ENCODE data around the gene ATP13A3.
A peak's percentile ranks its signal among the peaks of the same experiment; 100 is the strongest.
"Not testable (repeated sequence)": the region's sequence is repeated elsewhere in the genome, so short reads cannot be mapped to it uniquely, and the experiment has no call there.

Gene ATP13A3

GRCh38 chr3:194521510-194522260 is 34.9 kb upstream of the ATP13A3 start:
- TF ChIP-seq, protein P1, sequence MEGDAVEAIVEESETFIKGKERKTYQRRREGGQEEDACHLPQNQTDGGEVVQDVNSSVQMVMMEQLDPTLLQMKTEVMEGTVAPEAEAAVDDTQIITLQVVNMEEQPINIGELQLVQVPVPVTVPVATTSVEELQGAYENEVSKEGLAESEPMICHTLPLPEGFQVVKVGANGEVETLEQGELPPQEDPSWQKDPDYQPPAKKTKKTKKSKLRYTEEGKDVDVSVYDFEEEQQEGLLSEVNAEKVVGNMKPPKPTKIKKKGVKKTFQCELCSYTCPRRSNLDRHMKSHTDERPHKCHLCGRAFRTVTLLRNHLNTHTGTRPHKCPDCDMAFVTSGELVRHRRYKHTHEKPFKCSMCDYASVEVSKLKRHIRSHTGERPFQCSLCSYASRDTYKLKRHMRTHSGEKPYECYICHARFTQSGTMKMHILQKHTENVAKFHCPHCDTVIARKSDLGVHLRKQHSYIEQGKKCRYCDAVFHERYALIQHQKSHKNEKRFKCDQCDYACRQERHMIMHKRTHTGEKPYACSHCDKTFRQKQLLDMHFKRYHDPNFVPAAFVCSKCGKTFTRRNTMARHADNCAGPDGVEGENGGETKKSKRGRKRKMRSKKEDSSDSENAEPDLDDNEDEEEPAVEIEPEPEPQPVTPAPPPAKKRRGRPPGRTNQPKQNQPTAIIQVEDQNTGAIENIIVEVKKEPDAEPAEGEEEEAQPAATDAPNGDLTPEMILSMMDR (IDR thresholded peaks at IDR 0.05; ENCODE audit: low read depth, low read length): no peak
- peak; percentile 84 to 88 for DNase-seq (ENCODE audit: low read depth in 2 of 2)
- H3K4me3 ChIP-seq (replicated peaks in 1 of 2; ENCODE audit: low read depth in 2 of 2, low read length in 2 of 2): no peak overlapping the region

- peak; percentile 28 to 86 for DNase-seq (ENCODE audit: low read depth in 2 of 2)
- H3K4me3 ChIP-seq (replicated peaks in 1 of 2; ENCODE audit: low read depth in 2 of 2, low read length in 2 of 2): not testable (repeated sequence)
These were observed 33.9 kb upstream of the ATP13A3 start for GRCh38 chr3:194520682-194521162.

GRCh38 chr3:194520201-194520600 is 33.4 kb upstream of the ATP13A3 start:
- H3K4me3 ChIP-seq (replicated peaks in 1 of 2; ENCODE audit: low read depth in 2 of 2, low read length in 2 of 2): not testable (repeated sequence)

DNA sequence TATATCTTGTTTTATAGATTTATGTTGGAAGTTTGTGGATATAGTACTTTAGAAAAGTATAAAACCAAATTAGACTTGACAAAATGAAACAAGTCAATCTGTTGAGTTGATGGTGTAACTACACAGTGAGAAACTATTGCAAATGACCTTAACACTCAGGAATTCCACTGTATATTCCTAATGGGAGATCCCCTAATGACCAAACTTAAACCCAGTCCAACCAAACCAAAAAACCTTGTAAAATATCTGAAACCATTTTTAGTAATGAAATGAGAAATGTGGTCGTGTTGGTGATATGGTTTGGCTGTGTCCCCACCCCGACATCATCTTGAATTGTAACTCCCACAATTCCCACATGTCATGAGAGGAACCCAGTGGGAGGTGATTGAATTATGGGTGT is 31.9 kb upstream of the ATP13A3 start:
- H3K4me3 ChIP-seq (replicated peaks in 1 of 2; ENCODE audit: low read depth in 2 of 2, low read length in 2 of 2): no peak overlapping the region
- TF ChIP-seq, protein P1 (IDR thresholded peaks at IDR 0.05; ENCODE audit: low read depth, low read length): no peak
- peak; percentile 53 to 65 for DNase-seq (ENCODE audit: low read depth in 2 of 2)

More at GRCh38 chr3:194520201-194520600, 33.4 kb upstream of the ATP13A3 start:
- DNase-seq (ENCODE audit: low read depth in 2 of 2): not testable (repeated sequence)

GRCh38 chr3:194517333-194517732 is 30.5 kb upstream of the ATP13A3 start:
- H3K4me3 ChIP-seq (replicated peaks in 1 of 2; ENCODE audit: low read depth in 2 of 2, low read length in 2 of 2): no peak overlapping the region
- DNase-seq (ENCODE audit: low read depth in 2 of 2): no peak
- TF ChIP-seq, protein P1 (IDR thresholded peaks at IDR 0.05; ENCODE audit: low read depth, low read length): no peak

GRCh38 chr3:194514626-194515025 is 27.8 kb upstream of the ATP13A3 start:
- DNase-seq (ENCODE audit: low read depth in 2 of 2): no peak
- no peak overlapping the region for H3K4me3 ChIP-seq (replicated peaks in 1 of 2; ENCODE audit: low read depth in 2 of 2, low read length in 2 of 2)
- TF ChIP-seq, protein P1 (IDR thresholded peaks at IDR 0.05; ENCODE audit: low read depth, low read length): no peak

GRCh38 chr3:194512895-194513601 is 26.2 kb upstream of the ATP13A3 start:
- TF ChIP-seq, protein P1 (IDR thresholded peaks at IDR 0.05; ENCODE audit: low read depth, low read length): no peak
- H3K4me3 ChIP-seq (replicated peaks in 1 of 2; ENCODE audit: low read depth in 2 of 2, low read length in 2 of 2): no peak overlapping the region
- peak in 1 of 2 donors; percentile 46 for DNase-seq (ENCODE audit: low read depth in 2 of 2)
